Measurements from ENCODE around the gene SPSB4.

The SPSB4 gene

GRCh38 chr3:141055536-141056445 lies 4.6 kb downstream of the SPSB4 start:
- no peaks in the 10 kb centered on the region for H3K9me3 ChIP-seq (ENCODE audit: control insufficient read depth, insufficient read depth, low read depth, low read length)
- POLR2A ChIA-PET: no interaction called here
- H3K4me1 ChIP-seq (ENCODE audit: control insufficient read depth, insufficient read depth, low read length): 0 out of 2 replicates have a peak, but pooled peaks cover 3% of the 10 kb centered on the region
- CTCF ChIA-PET: no interaction called here
- no peak for TF ChIP-seq ZNF404 (tag by site-specific recombination; IDR thresholded peaks at IDR 0.05)
- TF ChIP-seq PRDM1 (tag by site-specific recombination; IDR thresholded peaks at IDR 0.05): 0 out of 2 replicates have a peak, but pooled peaks have one; percentile 35
- H3K4me3 ChIP-seq (ENCODE audit: low read depth, low read length): no peak overlapping the region
- H3K27ac ChIP-seq (ENCODE audit: extremely low read depth, low read depth, low read length): no peak overlapping the region
- H3K36me3 ChIP-seq (ENCODE audit: control insufficient read depth in 2 of 2, insufficient read depth in 1 of 2, low read length in 2 of 2): no peaks in the 10 kb centered on the region

- TF ChIP-seq ZBTB17 (tag by site-specific recombination; IDR thresholded peaks at IDR 0.05) (peak; percentile 46; the same call in 1 of the 2 replicates), ZNF324 (tag by site-specific recombination; IDR thresholded peaks at IDR 0.05) (no peak), ZFHX2 (tag by site-specific recombination; conservative IDR thresholded peaks at IDR 0.05) (peak; percentile 74), EGR2 (tag by site-specific recombination; IDR thresholded peaks at IDR 0.05; ENCODE audit: low read depth) (peak; percentile 24; the same call in 1 of the 2 replicates)
- Histone ChIP-seq H3K4me1 (ENCODE audit: control insufficient read depth, insufficient read depth, low read length) (0 out of 2 replicates have a peak, but pooled peaks cover 3% of the 10 kb centered on the region), H3K27ac (ENCODE audit: extremely low read depth, low read depth, low read length) (no peak overlapping the region), H3K36me3 (ENCODE audit: control insufficient read depth in 2 of 2, insufficient read depth in 1 of 2, low read length in 2 of 2) (no peaks in the 10 kb centered on the region), H3K4me3 (ENCODE audit: low read depth, low read length) (no peak overlapping the region), H3K9me3 (ENCODE audit: control insufficient read depth, insufficient read depth, low read depth, low read length) (no peaks in the 10 kb centered on the region)
- CTCF ChIA-PET: interaction anchor here (0.6 to 1.0 kb wide), 2 partner anchors 49 to 63 kb away, joined by 3 to 4 read pairs; no protein-coding TSS in a partner anchor
- POLR2A ChIA-PET: no interaction called here
Measured at GRCh38 chr3:141056751-141057171, 5.6 kb downstream of the SPSB4 start.

DNA sequence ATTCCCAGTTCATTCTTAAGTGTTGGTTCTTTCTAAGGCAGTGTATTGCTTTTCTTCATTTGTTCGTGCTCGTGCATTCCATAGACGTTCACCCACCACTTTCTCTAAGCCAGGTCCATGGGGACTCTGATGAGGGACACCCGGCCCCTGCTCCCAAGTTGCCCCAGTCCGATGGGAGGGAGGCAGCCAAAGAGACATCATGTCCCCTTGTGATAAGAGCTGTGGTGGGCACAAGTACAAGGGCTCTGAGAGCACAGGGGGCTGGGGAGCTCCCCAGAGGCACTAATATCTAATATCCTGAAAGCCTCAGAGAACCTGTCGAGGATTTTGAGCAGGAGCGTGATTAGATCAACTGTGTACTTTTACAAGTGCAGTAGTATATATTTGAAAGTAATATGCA lies 6.3 kb downstream of the SPSB4 start:
- ChIA-PET POLR2A (no interaction called here), CTCF (interaction anchor here (1.0 kb wide), 1 partner anchor 49 kb away, joined by 4 read pairs; no protein-coding TSS in a partner anchor)
- 0 out of 2 replicates have a peak, but pooled peaks cover 3% of the 10 kb centered on the region for H3K4me1 ChIP-seq (ENCODE audit: control insufficient read depth, insufficient read depth, low read length)
- H3K4me3 ChIP-seq (ENCODE audit: low read depth, low read length): no peak overlapping the region
- no peaks in the 10 kb centered on the region for H3K9me3 ChIP-seq (ENCODE audit: control insufficient read depth, insufficient read depth, low read depth, low read length)
- H3K27ac ChIP-seq (ENCODE audit: extremely low read depth, low read depth, low read length): no peak overlapping the region
- H3K36me3 ChIP-seq (ENCODE audit: control insufficient read depth in 2 of 2, insufficient read depth in 1 of 2, low read length in 2 of 2): no peaks in the 10 kb centered on the region
- TF ChIP-seq ZNF23 (tag by site-specific recombination; IDR thresholded peaks at IDR 0.05; ENCODE audit: borderline replicate concordance): no peak
- no peak for TF ChIP-seq ZNF169 (tag by site-specific recombination; IDR thresholded peaks at IDR 0.05)
- TF ChIP-seq, protein P1, sequence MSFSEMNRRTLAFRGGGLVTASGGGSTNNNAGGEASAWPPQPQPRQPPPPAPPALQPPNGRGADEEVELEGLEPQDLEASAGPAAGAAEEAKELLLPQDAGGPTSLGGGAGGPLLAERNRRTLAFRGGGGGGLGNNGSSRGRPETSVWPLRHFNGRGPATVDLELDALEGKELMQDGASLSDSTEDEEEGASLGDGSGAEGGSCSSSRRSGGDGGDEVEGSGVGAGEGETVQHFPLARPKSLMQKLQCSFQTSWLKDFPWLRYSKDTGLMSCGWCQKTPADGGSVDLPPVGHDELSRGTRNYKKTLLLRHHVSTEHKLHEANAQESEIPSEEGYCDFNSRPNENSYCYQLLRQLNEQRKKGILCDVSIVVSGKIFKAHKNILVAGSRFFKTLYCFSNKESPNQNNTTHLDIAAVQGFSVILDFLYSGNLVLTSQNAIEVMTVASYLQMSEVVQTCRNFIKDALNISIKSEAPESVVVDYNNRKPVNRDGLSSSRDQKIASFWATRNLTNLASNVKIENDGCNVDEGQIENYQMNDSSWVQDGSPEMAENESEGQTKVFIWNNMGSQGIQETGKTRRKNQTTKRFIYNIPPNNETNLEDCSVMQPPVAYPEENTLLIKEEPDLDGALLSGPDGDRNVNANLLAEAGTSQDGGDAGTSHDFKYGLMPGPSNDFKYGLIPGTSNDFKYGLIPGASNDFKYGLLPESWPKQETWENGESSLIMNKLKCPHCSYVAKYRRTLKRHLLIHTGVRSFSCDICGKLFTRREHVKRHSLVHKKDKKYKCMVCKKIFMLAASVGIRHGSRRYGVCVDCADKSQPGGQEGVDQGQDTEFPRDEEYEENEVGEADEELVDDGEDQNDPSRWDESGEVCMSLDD (tag by site-specific recombination; IDR thresholded peaks at IDR 0.05): no peak
- no peak for TF ChIP-seq ZNF488 (tag by site-specific recombination; IDR thresholded peaks at IDR 0.05)
- TF ChIP-seq ZNF24 (tag by site-specific recombination; IDR thresholded peaks at IDR 0.05): no peak
- no peak for TF ChIP-seq TCF7L2 (IDR thresholded peaks at IDR 0.05; ENCODE audit: borderline replicate concordance, low read depth, low read length)
- no peak for TF ChIP-seq ZNF837 (tag by site-specific recombination; IDR thresholded peaks at IDR 0.05)
- no peak for TF ChIP-seq ZNF654 (tag by site-specific recombination; IDR thresholded peaks at IDR 0.05; ENCODE audit: low read depth)
- no peak for TF ChIP-seq PRDM4 (tag by site-specific recombination; IDR thresholded peaks at IDR 0.05)
- TF ChIP-seq ZNF664 (tag by site-specific recombination; IDR thresholded peaks at IDR 0.05): no peak
- no peak for TF ChIP-seq PRDM1 (tag by site-specific recombination; IDR thresholded peaks at IDR 0.05)
- TF ChIP-seq PBX3 (CRISPR knock-in tag; IDR thresholded peaks at IDR 0.05): no peak
- TF ChIP-seq TRIM28 (IDR thresholded peaks at IDR 0.05; ENCODE audit: borderline replicate concordance, low read length): no peak
- no peak for TF ChIP-seq ZNF449 (tag by site-specific recombination; IDR thresholded peaks at IDR 0.05)
- no peak for TF ChIP-seq ZNF549 (tag by site-specific recombination; IDR thresholded peaks at IDR 0.05)
